A549 treated with DMSO at 1 μM for 4 hours (cell line): ENCODE measurements around the gene AMY2B. TPM values are rescaled to one million over a fixed set of nuclear protein-coding genes. Genes with fewer than 3 reads are reported as not detected.

ENCODE experiments used
- total RNA-seq: library from RNA; stranded (reverse); fragments of 200-300 nt; extraction: Qiagen RNA extraction; gene quantifications from 5 replicates; pipeline ENCODE4 v1.2.3, GENCODE V29; 2022; ENCODE audit warnings: low read depth

The AMY2B gene
- total RNA-seq = 0.40 to 0.73 TPM (median 0.66 TPM) in 5 replicates

GRCh38 chr1:103571289-103571688 is at the start of gene AMY2B:
TSS of gene AMY2B (plus strand) at chr1:103571589. CDS start at chr1:103571603, 14 bp downstream.

GRCh38 chr1:103525607-103526507 is 45.5 kb upstream of the AMY2B start, which contains the start of gene RNPC3:
TSS of gene RNPC3 (plus strand) at chr1:103525699. CDS start at chr1:103526071, 372 bp downstream.

GRCh38 chr1:103616994-103617477 is 45.6 kb downstream of the AMY2B start, which contains the start of gene AMY2A:
TSS of gene AMY2A (plus strand) at chr1:103617427. CDS start at chr1:103617441, 14 bp downstream.

Other genes with a start within 250 kb of the AMY2B start
- 4.9 to 8.0 TPM (median 6.9 TPM) in 5 replicates for gene RNPC3, start 45.9 kb upstream of the AMY2B start, total RNA-seq
- not detected in 5 replicates for gene AMY2A, start 45.8 kb downstream of the AMY2B start, total RNA-seq
- not detected in 5 replicates for gene AMY1A, start 84.2 kb downstream of the AMY2B start, total RNA-seq
- not detected in 5 replicates for gene AMY1B, start 124.6 kb downstream of the AMY2B start, total RNA-seq
- not detected in 5 replicates for gene AMY1C, start 178.3 kb downstream of the AMY2B start, total RNA-seq